Measurements from ENCODE around the gene CCDC50. TPM values are rescaled to one million over a fixed set of nuclear protein-coding genes. Genes with fewer than 3 reads are reported as not detected.

Gene CCDC50
- total RNA-seq, 1 donor from 2014 or later, result 58.7 TPM

DNA sequence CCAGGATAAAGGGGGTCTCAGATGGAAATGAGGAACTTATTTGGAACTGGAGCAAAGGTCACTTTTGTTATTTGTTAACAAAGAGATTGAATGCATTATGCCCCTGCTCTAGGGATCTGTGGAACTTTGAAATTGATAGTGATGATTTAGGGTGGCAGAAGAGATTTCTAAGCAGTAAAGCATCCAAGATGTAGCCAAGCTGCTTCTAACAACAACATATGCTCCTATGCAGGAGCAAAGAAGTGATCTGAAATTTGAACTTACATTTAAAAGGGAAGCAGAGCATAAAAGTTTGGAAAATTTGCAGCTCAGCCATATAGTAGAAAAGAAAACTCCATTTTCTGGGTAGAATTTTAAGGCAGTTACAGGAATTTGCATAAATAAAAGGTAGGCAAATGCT, 30.3 kb upstream of the CCDC50 start:
- no peak for TF ChIP-seq POLR2AphosphoS5 (IDR thresholded peaks at IDR 0.05; ENCODE audit: insufficient read depth in 1 of 2, low read depth in 1 of 2)
- TF ChIP-seq, protein P1, sequence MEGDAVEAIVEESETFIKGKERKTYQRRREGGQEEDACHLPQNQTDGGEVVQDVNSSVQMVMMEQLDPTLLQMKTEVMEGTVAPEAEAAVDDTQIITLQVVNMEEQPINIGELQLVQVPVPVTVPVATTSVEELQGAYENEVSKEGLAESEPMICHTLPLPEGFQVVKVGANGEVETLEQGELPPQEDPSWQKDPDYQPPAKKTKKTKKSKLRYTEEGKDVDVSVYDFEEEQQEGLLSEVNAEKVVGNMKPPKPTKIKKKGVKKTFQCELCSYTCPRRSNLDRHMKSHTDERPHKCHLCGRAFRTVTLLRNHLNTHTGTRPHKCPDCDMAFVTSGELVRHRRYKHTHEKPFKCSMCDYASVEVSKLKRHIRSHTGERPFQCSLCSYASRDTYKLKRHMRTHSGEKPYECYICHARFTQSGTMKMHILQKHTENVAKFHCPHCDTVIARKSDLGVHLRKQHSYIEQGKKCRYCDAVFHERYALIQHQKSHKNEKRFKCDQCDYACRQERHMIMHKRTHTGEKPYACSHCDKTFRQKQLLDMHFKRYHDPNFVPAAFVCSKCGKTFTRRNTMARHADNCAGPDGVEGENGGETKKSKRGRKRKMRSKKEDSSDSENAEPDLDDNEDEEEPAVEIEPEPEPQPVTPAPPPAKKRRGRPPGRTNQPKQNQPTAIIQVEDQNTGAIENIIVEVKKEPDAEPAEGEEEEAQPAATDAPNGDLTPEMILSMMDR (IDR thresholded peaks at IDR 0.05), result no peak
- TF ChIP-seq POLR2A (IDR thresholded peaks at IDR 0.05), result no peak
- Histone ChIP-seq H3K9me3 (no peaks in the 10 kb centered on the region), H3K27me3 (no peaks in the 10 kb centered on the region), H3K36me3 (no peaks in the 10 kb centered on the region), H3K27ac (no peak overlapping the region), H3K4me3 (no peak overlapping the region), H3K4me1 (no peaks in the 10 kb centered on the region)
- DNase-seq (ENCODE audit: extremely low spot score in 2 of 2), result no peak
- intact Hi-C loops (cut with DNase I), result no loop called here

DNA sequence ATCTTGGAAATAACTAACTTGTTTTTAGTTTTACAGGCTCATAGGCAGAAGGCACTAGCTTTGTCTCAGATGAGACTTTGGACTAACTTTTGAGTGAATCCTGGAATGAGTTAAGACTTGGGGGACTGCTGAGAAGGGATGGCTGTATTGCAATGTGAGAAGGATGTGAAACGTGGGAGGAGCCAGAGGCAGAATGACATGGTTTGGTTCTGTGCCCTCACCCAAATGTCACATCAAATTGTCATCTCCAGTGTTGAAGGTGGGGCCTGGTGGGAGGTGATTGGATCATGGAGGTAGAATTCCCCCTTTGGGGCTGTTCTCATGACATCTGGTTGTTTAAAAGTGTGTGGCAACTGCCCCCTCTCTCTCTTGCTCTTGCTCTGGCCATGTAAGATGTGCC, 28.8 kb upstream of the CCDC50 start:
- no peaks in the 10 kb centered on the region for H3K36me3 ChIP-seq
- no peaks in the 10 kb centered on the region for H3K4me1 ChIP-seq
- no peak overlapping the region for H3K4me3 ChIP-seq
- no peaks in the 10 kb centered on the region for H3K27me3 ChIP-seq
- H3K9me3 ChIP-seq, result no peaks in the 10 kb centered on the region
- intact Hi-C loops (cut with DNase I), result loop anchor here (1.0 kb wide), 1 partner anchor 17 kb away; no protein-coding TSS in a partner anchor
- no peak overlapping the region for H3K27ac ChIP-seq
- no peak for TF ChIP-seq POLR2AphosphoS5 (IDR thresholded peaks at IDR 0.05; ENCODE audit: insufficient read depth in 1 of 2, low read depth in 1 of 2)
- TF ChIP-seq, protein P1 (IDR thresholded peaks at IDR 0.05), result no peak
- no peak for TF ChIP-seq POLR2A (IDR thresholded peaks at IDR 0.05)
- no peak for DNase-seq (ENCODE audit: extremely low spot score in 2 of 2)

DNA sequence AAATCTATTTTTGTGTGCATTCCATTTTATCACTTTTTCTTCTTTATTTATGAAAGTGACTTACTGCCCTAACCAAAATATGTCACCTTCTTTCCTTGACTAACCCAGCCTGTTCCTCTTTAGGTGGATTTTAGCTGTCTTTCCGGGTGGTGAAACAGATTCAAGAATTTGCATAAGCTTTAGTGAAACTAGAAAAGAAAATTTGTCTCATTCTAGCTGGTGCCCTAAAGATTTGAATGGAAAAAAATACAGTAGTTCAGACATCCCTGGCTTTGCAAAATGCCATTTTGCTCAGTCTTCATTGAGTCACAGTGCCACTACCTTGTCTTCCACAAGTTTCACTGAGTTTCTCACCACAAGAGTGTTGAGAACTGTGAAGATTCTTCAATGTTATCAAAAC, 28.2 kb upstream of the CCDC50 start:
- DNase-seq (ENCODE audit: extremely low spot score in 2 of 2), result no peak
- Histone ChIP-seq H3K4me3 (no peak overlapping the region), H3K36me3 (no peaks in the 10 kb centered on the region), H3K9me3 (no peaks in the 10 kb centered on the region), H3K4me1 (no peaks in the 10 kb centered on the region), H3K27ac (no peak overlapping the region), H3K27me3 (no peaks in the 10 kb centered on the region)
- intact Hi-C loops (cut with DNase I), result no loop called here
- TF ChIP-seq, protein P1 (IDR thresholded peaks at IDR 0.05), result no peak
- TF ChIP-seq POLR2A (IDR thresholded peaks at IDR 0.05), result no peak
- TF ChIP-seq POLR2AphosphoS5 (IDR thresholded peaks at IDR 0.05; ENCODE audit: insufficient read depth in 1 of 2, low read depth in 1 of 2), result no peak

DNA sequence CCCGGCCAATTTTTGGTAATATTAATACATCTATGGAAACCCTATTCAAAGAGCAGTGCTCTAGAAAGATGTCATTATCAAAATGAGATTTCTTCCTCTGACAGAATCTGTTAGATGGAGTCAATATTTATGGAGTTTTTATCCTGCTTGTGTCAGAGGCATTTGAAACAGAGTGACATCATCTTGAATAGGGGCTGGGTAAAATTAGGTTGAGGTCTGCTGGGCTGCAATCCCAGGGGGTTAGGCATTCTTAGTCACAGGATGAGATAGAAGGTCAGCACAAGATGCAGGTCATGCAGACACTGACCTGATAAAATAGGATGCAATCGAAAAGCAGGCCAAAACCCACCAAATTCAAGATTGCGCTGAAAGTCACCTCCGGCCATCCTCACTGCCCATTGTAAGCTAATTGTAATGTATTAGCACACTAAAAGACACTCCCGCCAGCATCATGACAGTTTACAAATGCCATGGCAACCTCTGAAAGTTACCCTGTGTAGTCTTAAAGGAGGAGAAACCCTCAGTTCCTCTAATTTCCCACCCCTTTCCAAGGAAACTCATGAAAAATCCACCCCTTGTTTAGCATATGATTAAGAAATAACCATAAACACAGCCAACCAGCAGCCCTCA, 27.3 kb upstream of the CCDC50 start:
- Histone ChIP-seq H3K4me1 (no peaks in the 10 kb centered on the region), H3K36me3 (no peaks in the 10 kb centered on the region), H3K4me3 (no peak overlapping the region), H3K27me3 (no peaks in the 10 kb centered on the region), H3K9me3 (no peaks in the 10 kb centered on the region), H3K27ac (no peak overlapping the region)
- intact Hi-C loops (cut with DNase I), result no loop called here
- no peak for TF ChIP-seq POLR2AphosphoS5 (IDR thresholded peaks at IDR 0.05; ENCODE audit: insufficient read depth in 1 of 2, low read depth in 1 of 2)
- TF ChIP-seq POLR2A (IDR thresholded peaks at IDR 0.05), result no peak
- TF ChIP-seq, protein P1 (IDR thresholded peaks at IDR 0.05), result no peak
- no peak for DNase-seq (ENCODE audit: extremely low spot score in 2 of 2)

DNA sequence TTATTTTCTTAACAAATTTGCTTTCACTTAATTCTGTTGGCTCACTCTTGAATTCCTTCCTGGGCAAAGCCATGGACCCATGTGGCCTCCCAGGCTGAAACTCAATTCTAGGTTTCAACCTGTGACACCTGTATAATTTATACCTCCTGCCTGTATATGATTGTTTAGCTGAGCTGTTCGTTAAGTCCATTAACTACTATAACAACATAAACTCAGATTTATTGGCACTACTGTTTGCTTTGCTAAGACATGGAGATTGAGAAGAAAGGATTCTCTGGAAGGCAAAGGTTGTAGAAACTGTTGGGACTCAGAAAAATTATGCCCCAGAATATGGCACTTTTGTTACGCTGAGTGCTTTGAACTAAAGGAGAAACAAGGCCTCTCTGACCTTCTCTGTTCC, 26.7 kb upstream of the CCDC50 start:
- intact Hi-C loops (cut with DNase I), result no loop called here
- Histone ChIP-seq H3K4me3 (no peak overlapping the region), H3K4me1 (no peaks in the 10 kb centered on the region), H3K27me3 (no peaks in the 10 kb centered on the region), H3K36me3 (no peaks in the 10 kb centered on the region), H3K9me3 (no peaks in the 10 kb centered on the region), H3K27ac (no peak overlapping the region)
- no peak for DNase-seq (ENCODE audit: extremely low spot score in 2 of 2)
- TF ChIP-seq POLR2A (IDR thresholded peaks at IDR 0.05) (no peak), POLR2AphosphoS5 (IDR thresholded peaks at IDR 0.05; ENCODE audit: insufficient read depth in 1 of 2, low read depth in 1 of 2) (no peak)
- TF ChIP-seq, protein P1 (IDR thresholded peaks at IDR 0.05), result no peak
